ENCODE results near the gene MTHFR. TPM values are rescaled to one million over a fixed set of nuclear protein-coding genes. Genes with fewer than 3 reads are reported as not detected.
A peak's percentile ranks its signal among the peaks of the same experiment; 100 is the strongest.

Gene MTHFR
- total RNA-seq, 1 donor from 2014 or later, result 6.2 TPM

DNA sequence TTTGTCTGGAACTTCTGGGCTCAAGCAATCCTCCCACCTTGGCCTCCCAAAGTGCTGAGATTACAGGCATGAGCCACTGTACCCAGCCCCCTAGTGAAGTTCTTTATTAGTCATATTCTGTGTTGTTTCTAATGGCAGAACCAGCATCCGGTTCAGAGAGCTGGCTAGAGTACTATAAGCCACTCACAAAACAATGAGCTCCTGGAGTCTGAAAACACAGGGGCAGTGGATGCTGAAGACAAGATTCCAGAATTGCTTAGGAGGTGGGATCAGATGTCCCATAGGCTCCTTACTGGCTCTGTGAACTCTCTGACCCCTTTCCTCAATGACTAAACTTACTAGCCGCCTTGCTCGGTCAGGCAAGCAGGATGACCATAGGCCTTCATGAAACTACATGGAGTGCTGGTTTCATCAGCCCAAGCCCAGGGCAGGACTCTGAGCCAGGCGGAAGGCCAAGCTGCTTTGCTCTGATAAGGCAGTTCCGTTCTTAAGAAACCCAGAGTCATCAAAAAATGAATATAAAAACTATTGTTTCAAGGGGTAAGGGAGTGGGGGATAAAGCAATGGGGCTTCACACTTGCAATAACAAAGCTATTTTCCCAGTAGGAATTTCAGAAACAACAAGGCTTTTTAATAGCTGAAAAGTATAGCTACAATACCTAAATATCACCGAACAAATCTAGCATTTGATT, 8.1 kb downstream of the MTHFR start:
- no peak overlapping the region for H3K4me3 ChIP-seq (ENCODE audit: low read depth, low read length)
- DNase-seq (ENCODE audit: low read depth), result peak; percentile 91
- TF ChIP-seq, protein P1, sequence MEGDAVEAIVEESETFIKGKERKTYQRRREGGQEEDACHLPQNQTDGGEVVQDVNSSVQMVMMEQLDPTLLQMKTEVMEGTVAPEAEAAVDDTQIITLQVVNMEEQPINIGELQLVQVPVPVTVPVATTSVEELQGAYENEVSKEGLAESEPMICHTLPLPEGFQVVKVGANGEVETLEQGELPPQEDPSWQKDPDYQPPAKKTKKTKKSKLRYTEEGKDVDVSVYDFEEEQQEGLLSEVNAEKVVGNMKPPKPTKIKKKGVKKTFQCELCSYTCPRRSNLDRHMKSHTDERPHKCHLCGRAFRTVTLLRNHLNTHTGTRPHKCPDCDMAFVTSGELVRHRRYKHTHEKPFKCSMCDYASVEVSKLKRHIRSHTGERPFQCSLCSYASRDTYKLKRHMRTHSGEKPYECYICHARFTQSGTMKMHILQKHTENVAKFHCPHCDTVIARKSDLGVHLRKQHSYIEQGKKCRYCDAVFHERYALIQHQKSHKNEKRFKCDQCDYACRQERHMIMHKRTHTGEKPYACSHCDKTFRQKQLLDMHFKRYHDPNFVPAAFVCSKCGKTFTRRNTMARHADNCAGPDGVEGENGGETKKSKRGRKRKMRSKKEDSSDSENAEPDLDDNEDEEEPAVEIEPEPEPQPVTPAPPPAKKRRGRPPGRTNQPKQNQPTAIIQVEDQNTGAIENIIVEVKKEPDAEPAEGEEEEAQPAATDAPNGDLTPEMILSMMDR (conservative IDR thresholded peaks at IDR 0.05; ENCODE audit: low read depth, low read length), result no peak

DNA sequence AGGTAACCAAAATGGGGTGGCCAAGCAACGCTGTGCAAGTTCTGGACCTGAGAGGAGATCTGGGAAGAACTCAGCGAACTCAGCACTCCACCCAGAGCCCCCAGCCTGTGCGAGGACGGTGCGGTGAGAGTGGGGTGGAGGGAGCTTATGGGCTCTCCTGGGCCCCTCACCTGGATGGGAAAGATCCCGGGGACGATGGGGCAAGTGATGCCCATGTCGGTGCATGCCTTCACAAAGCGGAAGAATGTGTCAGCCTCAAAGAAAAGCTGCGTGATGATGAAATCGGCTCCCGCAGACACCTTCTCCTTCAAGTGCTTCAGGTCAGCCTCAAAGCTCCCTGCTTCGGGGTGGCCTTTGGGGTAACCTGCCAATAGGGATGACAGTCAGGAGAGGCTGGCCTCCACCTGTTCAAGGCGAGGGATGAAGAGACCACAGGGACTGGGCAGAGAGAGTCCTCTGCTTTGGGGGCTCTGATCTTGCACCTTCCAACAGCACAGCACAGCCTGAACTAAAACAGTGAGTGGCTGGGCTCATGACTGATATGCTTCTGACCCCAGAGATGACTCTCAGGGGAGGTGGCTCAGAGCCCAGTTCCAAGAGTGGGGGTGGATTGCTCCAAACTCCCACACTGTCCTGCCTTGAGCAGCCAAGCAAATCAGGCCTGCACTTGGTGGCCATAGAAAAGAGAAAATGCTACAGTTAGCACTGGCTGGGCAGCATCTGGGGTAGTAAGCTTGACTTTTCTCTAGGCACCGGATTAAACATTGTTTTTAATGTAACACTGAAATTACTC, 9.5 kb downstream of the MTHFR start:
- TF ChIP-seq, protein P1 (conservative IDR thresholded peaks at IDR 0.05; ENCODE audit: low read depth, low read length), result no peak
- H3K4me3 ChIP-seq (ENCODE audit: low read depth, low read length), result no peak overlapping the region
- DNase-seq (ENCODE audit: low read depth), result peak; percentile 80

DNA sequence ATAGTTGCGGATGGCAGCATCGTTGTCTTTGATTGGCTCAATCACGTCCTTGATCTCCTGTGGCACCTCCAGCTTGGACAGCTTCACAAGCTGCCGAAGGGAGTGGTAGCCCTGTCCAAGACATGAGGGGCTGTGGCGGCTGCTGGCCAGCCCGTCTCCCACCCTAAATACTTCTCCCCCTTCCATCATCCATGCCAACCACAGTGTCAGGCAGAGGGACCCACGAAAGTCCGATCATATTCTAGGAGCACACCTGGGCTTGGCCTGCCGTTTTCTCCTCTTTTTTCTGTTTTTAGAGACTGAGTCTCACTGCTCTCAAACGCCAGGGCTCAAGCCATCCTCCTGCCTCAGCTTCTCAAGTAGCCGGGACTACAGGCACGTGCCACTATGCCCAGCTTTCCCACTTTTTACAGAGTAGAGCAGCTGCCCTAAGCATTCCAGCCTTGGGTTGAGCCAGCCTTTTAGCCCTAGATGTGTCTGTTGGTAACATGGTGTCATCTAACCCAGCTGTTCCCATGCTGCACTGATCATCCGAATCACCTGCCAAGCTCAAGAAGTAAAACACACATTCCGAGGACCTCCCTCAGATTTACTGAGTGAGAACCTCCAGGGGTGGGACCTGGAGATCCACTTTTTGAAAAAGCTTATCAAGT, 10.4 kb downstream of the MTHFR start:
- no peak overlapping the region for H3K4me3 ChIP-seq (ENCODE audit: low read depth, low read length)
- TF ChIP-seq, protein P1 (conservative IDR thresholded peaks at IDR 0.05; ENCODE audit: low read depth, low read length), result no peak
- no peak for DNase-seq (ENCODE audit: low read depth)

DNA sequence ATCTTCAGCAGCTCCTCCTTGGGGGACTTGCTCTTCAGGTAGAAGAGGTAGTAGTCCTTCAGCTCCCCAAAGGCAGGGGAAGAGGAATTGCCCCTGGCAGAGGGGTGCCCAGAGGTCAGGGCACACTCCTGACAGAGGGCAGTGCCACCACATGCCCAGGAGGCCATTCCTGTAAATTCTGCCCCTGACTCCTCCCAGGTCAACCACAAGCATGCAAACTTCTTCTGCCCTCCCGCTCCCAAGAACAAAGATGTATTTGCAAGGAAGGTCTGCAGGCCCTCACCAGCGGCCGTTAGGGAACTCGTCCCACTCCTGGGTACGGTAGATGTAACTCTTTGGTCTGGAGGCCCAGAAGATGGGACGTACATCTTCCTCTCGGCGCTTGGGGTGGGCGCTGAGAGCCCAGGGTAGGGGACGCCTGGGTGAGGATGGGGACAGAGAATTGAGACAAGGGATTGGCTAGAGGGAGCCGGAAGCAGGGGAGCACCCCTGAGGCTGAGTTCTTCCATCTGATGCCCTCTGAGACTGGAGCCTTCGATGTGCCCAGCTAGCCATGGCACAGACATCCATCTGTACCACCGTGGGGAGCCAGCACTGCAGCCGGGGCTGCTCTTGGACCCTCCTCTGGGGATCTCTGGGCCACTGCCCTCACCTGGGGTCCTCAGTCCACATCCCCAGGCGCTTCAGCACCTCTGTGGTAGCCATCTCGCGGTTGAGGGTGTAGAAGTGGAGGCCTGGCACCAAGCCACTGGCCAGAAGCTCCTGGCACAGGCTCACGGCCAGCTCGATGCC, 11.1 kb downstream of the MTHFR start:
- DNase-seq (ENCODE audit: low read depth), result no peak
- TF ChIP-seq, protein P1 (conservative IDR thresholded peaks at IDR 0.05; ENCODE audit: low read depth, low read length), result no peak
- no peak overlapping the region for H3K4me3 ChIP-seq (ENCODE audit: low read depth, low read length)

DNA sequence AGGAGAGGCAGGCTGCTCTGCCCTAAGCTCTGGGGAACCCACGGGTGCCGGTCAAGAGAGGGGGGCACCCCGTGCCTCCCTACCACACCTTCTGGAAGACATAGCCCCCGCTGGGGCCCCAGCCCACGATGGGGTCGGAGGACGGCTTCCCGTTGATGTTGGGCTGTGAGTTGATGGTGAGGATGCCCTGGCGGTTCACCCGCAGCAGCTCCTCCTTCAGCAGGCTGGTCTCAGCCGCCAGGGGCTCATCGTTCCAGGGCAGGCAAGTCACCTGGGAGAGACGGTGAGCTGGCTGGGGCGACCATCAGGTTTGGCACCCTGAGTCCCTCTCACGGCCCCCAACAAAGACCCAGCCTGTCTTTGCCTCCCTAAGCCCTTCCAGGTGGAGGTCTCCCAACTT, 11.9 kb downstream of the MTHFR start:
- TF ChIP-seq, protein P1 (conservative IDR thresholded peaks at IDR 0.05; ENCODE audit: low read depth, low read length), result no peak
- H3K4me3 ChIP-seq (ENCODE audit: low read depth, low read length), result no peak overlapping the region
- DNase-seq (ENCODE audit: low read depth), result no peak

DNA sequence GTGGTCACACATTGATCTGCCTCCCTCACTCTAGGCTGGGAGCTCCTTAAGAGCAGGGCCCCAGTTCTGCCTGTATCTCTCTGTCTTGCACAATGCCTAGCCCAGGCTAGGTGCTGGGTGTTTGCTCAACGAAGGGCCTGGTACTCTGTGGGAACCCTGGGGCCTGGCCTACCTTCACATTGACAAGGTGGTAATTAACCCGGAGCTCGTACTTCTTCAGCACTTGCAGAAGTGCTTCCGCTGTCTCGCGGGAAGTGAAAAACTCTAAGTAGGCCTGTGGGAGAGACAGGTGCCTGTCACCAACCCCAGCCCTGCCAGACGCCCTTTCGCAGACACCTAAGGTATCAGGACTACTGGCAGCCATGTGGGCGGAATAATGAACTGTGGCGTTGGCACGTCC, 13.7 kb downstream of the MTHFR start:
- no peak for DNase-seq (ENCODE audit: low read depth)
- TF ChIP-seq, protein P1 (conservative IDR thresholded peaks at IDR 0.05; ENCODE audit: low read depth, low read length), result no peak

More for the DNA sequence above, 13.7 kb downstream of the MTHFR start:
- H3K4me3 ChIP-seq (ENCODE audit: low read depth, low read length), result no peak overlapping the region
